Naive thymus-derived CD8-positive, alpha-beta T cell (primary cell): Measurements from ENCODE around the gene NHSL2. TPM values are rescaled to one million over a fixed set of nuclear protein-coding genes. Genes with fewer than 3 reads are reported as not detected.

Experiments
- ATAC-seq, 2 donors: fragments of 150-1000 bp; cut with Tn5 transposase in 1 of 2; sonication (Bioruptor Pico), chemical (Tn5 transposase) in 1 of 2; 1 replicate in 1 of 2; 2 replicates in 1 of 2; pipeline ENCODE4 v1.10.0; 2021; ENCODE audit warnings: mild to moderate bottlenecking in 2 of 2, moderate library complexity in 2 of 2
- POLR2A ChIA-PET: fragments of 350-600 bp; sonication (Branson Sonifier 250); formaldehyde crosslinking; loops from one replicate; lab custom pipeline; 2021; ENCODE audit warnings: antibody characterized with exemption; lab: Charles Lee
- DNase-seq, 10 donors: peaks; one replicate each; pipeline versions ENCODE4 v3.0.0 to v3.0.0-alpha.2; 2020 to 2022
- H3K27ac Mint-ChIP-seq, 10 donors: one replicate each; pipeline ENCODE4 v1.8.0; 2020 to 2022; ENCODE audit warnings: mild to moderate bottlenecking in 10 of 10, mixed read lengths in 10 of 10, moderate library complexity in 4 of 10, inconsistent platforms in 1 of 10
- H3K27me3 Mint-ChIP-seq, 5 donors: one replicate each; pipeline ENCODE4 v1.8.0; 2021 to 2022; ENCODE audit warnings: mixed read lengths in 5 of 5
- H3K36me3 Mint-ChIP-seq, 3 donors: one replicate each; pipeline ENCODE4 v1.8.0; 2020 to 2022; ENCODE audit warnings: mixed read lengths in 3 of 3, mild to moderate bottlenecking in 2 of 3, inconsistent platforms in 1 of 3
- H3K4me1 Mint-ChIP-seq, 4 donors: one replicate each; pipeline ENCODE4 v1.8.0; 2021 to 2022; ENCODE audit warnings: mixed read lengths in 4 of 4
- H3K4me3 Mint-ChIP-seq, 10 donors: one replicate each; pipeline ENCODE4 v1.8.0; 2020 to 2022; ENCODE audit warnings: mild to moderate bottlenecking in 10 of 10, mixed read lengths in 10 of 10, moderate library complexity in 6 of 10, inconsistent platforms in 1 of 10
- H3K9me3 Mint-ChIP-seq, 9 donors: one replicate each; pipeline ENCODE4 v1.8.0; 2020 to 2022; ENCODE audit warnings: mixed read lengths in 9 of 9, mild to moderate bottlenecking in 3 of 9, inconsistent platforms in 1 of 9, moderate library complexity in 1 of 9
- polyA plus RNA-seq, 3 donors: library from polyadenylated mRNA; unstranded; fragments of 300-500 nt; fragmentation: Illumina TruSeq; gene quantifications; one replicate each; pipeline ENCODE4 v1.2.3, GENCODE V29; 2021
- total RNA-seq, 8 experiments: library from RNA in 2 of 8; stranded (reverse) in 2 of 8; gene quantifications; one replicate each; pipeline ENCODE4 v1.2.3 and lab custom pipeline; 2021 to 2026

Gene NHSL2
- total and polyA plus RNA-seq, 5 experiments from 2014 or later: 0.09 to 2.6 (median 0.52) TPM

DNA sequence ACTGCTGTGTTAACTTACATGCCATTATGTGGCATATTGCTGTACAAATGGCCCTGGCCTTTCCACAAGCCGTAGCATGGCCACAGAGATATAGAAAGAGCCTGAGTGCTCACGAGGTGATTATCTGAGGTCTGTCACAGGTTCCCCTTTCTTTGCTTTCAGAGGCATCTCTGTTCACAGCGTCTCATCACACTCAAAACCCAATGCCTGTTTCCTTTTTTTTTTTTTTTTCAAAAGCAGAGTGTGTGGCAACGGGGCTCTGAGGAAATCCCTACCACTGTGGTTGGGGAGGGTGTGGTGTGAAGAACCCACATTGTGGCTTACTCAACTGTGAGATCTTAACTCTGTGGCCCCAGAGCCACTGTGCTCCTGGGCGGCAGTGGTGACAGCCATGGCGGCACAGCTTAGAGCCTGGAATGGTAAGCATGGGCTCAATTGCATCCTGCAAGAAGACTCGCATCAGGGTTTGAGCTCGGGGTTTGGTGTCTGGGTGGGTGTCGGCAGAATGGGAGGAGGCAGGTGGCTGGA, 190.2 kb downstream of the NHSL2 start:
- Mint-ChIP-seq H3K4me3 (peak overlapping the region; percentile 51 to 82 (median 63)), H3K27me3 (peaks cover 8 to 52% (median 13%) of the 10 kb centered on the region in 5 donors), H3K27ac (peak overlapping the region in 7 of 10 donors; percentile 29 to 90 (median 79)), H3K36me3 (no peaks in the 10 kb centered on the region), H3K9me3 (no peaks in the 10 kb centered on the region), H3K4me1 (peaks cover 11 to 71% (median 42%) of the 10 kb centered on the region in 4 donors)
- POLR2A ChIA-PET: interaction anchor here (0.6 to 0.7 kb wide), 2 partner anchors 20 to 855 kb away, joined by 4 read pairs; no protein-coding TSS in a partner anchor
- ATAC-seq: peak; percentile 83 to 89
- peak; percentile 32 to 85 (median 70) for DNase-seq

DNA sequence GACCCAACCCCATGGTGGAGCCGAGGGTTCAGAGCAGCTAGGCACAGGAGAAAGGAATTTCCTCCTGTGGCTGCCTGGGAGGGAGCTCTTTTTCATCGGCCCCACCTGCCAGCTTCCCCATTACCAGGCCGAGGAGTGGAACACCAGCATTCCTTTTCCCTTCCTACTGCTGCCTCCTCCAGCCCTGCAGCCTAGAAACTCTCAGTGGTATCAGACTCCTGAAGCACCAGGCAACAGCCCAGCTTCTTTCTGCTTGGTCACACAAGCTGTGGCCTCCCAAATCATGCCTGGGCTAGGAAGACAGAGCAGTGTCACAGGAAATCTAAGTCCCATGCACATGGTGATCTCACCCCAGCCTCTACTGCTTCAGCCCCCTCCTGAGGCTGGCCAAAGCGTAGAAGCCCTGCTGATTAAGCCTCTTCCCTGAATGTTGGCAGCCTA, 191.0 kb downstream of the NHSL2 start:
- H3K27me3 Mint-ChIP-seq: peaks cover 6 to 48% (median 14%) of the 10 kb centered on the region in 5 donors
- no peaks in the 10 kb centered on the region for H3K36me3 Mint-ChIP-seq
- no peaks in the 10 kb centered on the region for H3K9me3 Mint-ChIP-seq
- POLR2A ChIA-PET: interaction anchor here (0.7 kb wide), 1 partner anchor 20 kb away, joined by 4 read pairs; no protein-coding TSS in a partner anchor
- H3K27ac Mint-ChIP-seq: peak overlapping the region in 4 of 10 donors; percentile 24 to 90 (median 80)
- peak overlapping the region in 9 of 10 donors; percentile 16 to 82 (median 62) for H3K4me3 Mint-ChIP-seq
- peaks cover 11 to 76% (median 42%) of the 10 kb centered on the region in 4 donors for H3K4me1 Mint-ChIP-seq
- DNase-seq (no peak), ATAC-seq (no peak)

DNA sequence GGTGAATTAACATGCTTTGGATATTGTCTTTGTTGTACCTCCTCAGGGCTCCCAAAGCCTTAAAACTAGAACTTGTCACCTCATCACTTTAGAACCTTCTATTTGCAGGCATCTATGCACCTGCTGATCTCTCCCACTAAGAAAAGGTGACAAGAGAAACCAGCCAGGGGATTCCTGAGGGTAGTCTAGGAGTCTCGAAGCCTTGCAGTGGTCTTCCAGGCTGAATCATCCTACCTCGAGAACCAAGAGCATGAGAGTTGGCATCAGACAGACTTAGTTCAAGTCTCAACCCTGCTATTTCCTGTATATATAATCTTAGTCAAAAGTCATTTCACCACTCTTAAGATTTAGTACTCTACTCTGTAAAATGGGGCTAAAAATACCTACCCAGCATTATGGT, 191.5 kb downstream of the NHSL2 start:
- POLR2A ChIA-PET: no interaction called here
- peak overlapping the region in 6 of 10 donors; percentile 16 to 82 (median 62) for H3K4me3 Mint-ChIP-seq
- peaks cover 4 to 45% (median 12%) of the 10 kb centered on the region in 5 donors for H3K27me3 Mint-ChIP-seq
- ATAC-seq (no peak), DNase-seq (no peak)
- no peaks in the 10 kb centered on the region for H3K9me3 Mint-ChIP-seq
- peaks cover 11 to 72% (median 42%) of the 10 kb centered on the region in 4 donors for H3K4me1 Mint-ChIP-seq
- no peaks in the 10 kb centered on the region for H3K36me3 Mint-ChIP-seq
- peak overlapping the region in 7 of 10 donors; percentile 9 to 90 (median 71) for H3K27ac Mint-ChIP-seq

DNA sequence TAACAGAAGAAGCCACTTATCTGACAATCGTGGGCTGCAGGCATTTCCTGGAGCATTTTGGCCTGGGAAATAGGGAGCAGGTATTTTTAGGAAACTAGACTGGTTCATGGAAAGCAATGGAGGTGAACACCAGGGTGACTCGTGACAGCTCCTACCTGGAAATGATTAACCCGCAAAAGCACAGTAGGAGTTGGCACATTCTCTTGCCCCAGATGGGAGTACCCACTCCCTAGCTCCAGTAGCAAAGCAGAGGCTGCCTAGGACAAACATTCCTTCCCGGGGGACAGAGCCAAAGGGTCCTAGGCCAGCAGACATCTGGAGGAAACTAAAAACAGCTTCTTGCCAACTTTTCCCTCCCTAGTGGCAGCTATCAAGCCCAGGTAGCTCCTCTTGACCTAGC, 192.1 kb downstream of the NHSL2 start:
- POLR2A ChIA-PET: no interaction called here
- Mint-ChIP-seq H3K27me3 (peaks cover 8 to 45% (median 18%) of the 10 kb centered on the region in 5 donors), H3K27ac (no peak overlapping the region), H3K9me3 (no peaks in the 10 kb centered on the region), H3K36me3 (no peaks in the 10 kb centered on the region), H3K4me1 (peaks cover 15 to 72% (median 44%) of the 10 kb centered on the region in 4 donors), H3K4me3 (peak overlapping the region in 1 of 10 donors; percentile 10)
- ATAC-seq (no peak), DNase-seq (no peak)

DNA sequence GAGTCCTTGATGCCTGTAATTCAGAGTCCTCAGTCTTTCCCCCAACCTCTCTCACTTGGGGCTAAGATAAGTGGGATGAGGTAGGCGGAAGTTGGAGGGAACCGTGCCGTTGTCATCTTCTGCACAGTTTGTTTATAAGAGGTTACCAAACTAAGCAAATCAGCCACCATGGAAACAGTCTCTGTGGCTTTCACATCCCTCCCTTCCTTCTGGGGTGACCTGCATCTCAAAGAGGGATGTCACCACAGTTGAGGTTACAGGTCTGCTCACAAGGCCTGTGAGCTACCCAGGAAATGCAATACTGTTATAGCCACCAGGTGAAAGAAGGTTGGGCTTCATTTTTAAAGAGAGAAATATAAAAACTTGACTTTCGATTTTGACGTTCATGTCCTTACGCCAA, 194.8 kb downstream of the NHSL2 start:
- peak overlapping the region in 9 of 10 donors; percentile 58 to 88 (median 73) for H3K27ac Mint-ChIP-seq
- DNase-seq (peak in 9 of 10 donors; percentile 7 to 75 (median 59)), ATAC-seq (peak; percentile 65 to 83)
- no peaks in the 10 kb centered on the region for H3K9me3 Mint-ChIP-seq
- no peaks in the 10 kb centered on the region for H3K36me3 Mint-ChIP-seq
- peaks cover 14 to 68% (median 39%) of the 10 kb centered on the region in 4 donors for H3K4me1 Mint-ChIP-seq
- peaks cover 9 to 51% (median 19%) of the 10 kb centered on the region in 5 donors for H3K27me3 Mint-ChIP-seq
- peak overlapping the region in 4 of 10 donors; percentile 24 to 64 (median 32) for H3K4me3 Mint-ChIP-seq
- POLR2A ChIA-PET: no interaction called here

- Mint-ChIP-seq H3K27me3 (peaks cover 8 to 61% (median 21%) of the 10 kb centered on the region in 5 donors), H3K36me3 (no peaks in the 10 kb centered on the region), H3K4me3 (peak overlapping the region in 1 of 10 donors; percentile 28), H3K27ac (peak overlapping the region in 4 of 10 donors; percentile 14 to 74 (median 34)), H3K9me3 (no peaks in the 10 kb centered on the region), H3K4me1 (peaks cover 6 to 50% (median 21%) of the 10 kb centered on the region in 4 donors)
- DNase-seq (no peak), ATAC-seq (no peak)
- POLR2A ChIA-PET: no interaction called here
Observed at GRCh38 chrX:72107320-72107719, 196.7 kb downstream of the NHSL2 start.

DNA sequence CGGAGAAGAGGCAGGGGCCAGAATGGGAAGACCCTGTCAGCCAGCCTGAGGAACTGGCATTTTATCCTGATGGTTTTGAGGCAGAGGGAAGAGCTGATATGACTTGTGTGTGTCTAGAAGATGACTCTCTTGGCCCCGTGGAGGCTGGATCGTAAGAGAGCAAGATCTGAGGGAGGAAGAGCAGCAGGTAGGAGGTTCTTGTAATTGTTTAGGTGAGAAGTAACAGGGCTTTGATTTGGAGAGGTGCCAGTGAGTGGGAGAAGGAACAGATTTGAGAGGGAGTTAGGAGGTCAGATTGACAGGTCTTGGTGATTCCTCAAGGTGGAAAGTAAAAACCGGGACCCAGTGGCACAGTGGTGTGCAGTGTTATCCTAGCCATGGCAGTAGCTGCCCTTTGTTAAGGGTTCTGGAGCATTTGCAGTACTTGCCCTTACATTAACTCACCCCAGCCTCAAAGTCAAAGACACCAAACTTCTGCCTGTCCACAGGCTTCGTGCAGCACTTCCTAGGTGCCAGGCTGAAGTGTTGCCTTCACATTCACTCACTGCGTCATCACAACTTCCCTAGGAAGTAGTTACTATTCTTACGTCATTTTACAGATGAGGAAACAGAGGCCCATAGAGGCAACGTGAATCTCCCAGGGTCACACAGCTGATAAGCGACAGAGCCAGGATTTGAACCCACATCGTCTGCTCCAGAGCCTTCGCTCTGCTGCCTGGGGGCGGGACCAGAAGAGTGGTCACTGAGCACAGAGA, 197.4 kb downstream of the NHSL2 start:
- Mint-ChIP-seq H3K4me3 (no peak overlapping the region), H3K36me3 (no peaks in the 10 kb centered on the region), H3K27ac (peak overlapping the region in 4 of 10 donors; percentile 15 to 74 (median 54)), H3K27me3 (peaks cover 8 to 54% (median 21%) of the 10 kb centered on the region in 5 donors), H3K9me3 (no peaks in the 10 kb centered on the region), H3K4me1 (peaks cover 6 to 48% (median 21%) of the 10 kb centered on the region in 4 donors)
- DNase-seq: no peak
- no peak for ATAC-seq
- POLR2A ChIA-PET: no interaction called here

DNA sequence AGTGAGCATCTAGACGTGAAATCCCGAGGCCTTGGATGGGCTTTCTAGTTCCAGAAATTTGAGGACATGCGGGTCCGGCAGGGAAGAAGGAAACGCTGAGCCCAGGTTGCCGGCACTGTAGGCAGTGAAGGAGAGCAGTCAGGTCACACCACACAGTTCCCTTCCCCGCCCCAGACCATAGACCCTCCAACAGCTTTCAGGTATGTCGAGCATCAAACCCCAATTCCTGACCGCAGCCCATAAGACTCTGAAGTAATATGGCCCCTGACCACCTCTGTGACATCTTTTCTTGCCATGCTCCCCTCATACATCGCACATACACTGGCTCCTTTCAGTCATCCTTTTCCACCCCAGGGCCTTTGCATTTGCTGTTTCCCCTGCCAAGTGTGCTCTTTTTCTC, 198.0 kb downstream of the NHSL2 start:
- Mint-ChIP-seq H3K4me1 (peaks cover 6 to 43% (median 21%) of the 10 kb centered on the region in 4 donors), H3K36me3 (no peaks in the 10 kb centered on the region), H3K4me3 (no peak overlapping the region), H3K27me3 (peaks cover 8 to 49% (median 21%) of the 10 kb centered on the region in 5 donors), H3K9me3 (no peaks in the 10 kb centered on the region), H3K27ac (peak overlapping the region in 1 of 10 donors; percentile 59)
- ATAC-seq (no peak), DNase-seq (no peak)
- POLR2A ChIA-PET: no interaction called here

DNA sequence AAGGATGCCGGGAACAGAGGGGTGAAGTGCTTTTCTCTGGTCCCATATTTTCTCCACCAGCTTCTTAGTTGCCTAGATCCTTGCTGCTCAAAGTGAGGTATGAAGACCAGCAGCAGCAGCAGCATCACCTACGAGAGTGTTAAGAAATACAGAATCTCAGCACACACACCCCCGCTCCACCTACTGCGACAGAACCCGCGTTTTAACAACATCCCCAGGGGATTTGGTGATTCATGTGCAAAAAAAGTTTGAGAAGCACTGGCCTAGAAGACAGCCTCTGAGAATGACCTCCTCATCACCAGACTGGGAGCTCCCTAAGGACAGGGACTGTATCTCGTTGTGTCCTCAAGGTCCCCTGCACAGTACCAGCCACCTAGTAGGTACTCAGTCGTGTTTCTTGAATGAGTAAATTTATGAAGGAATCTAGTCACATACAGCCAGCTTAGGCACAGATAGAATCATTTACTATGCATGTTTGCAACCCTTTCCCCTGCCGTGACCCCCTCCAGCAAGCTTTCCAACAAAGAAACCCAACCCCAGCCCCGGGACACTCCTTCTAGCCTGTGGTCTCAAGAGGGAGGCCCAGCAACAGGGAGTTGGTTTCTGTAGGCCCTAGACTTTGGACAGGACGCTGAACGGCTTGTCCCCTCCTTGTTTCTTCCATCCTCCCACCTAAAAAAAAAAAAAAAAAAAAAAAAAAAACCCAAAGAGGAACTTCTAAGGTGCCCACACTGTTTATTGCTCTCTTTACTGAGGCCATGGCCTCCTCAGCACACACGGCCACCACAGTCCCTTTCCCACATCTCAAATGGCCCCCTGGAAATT, 199.6 kb downstream of the NHSL2 start:
- ATAC-seq: no peak
- no peak overlapping the region for H3K27ac Mint-ChIP-seq
- no peak overlapping the region for H3K4me3 Mint-ChIP-seq
- no peaks in the 10 kb centered on the region for H3K36me3 Mint-ChIP-seq
- H3K4me1 Mint-ChIP-seq: peaks cover 6 to 30% (median 9%) of the 10 kb centered on the region in 4 donors
- H3K27me3 Mint-ChIP-seq: peaks cover 8 to 38% (median 15%) of the 10 kb centered on the region in 5 donors
- DNase-seq: no peak
- H3K9me3 Mint-ChIP-seq: no peaks in the 10 kb centered on the region
- POLR2A ChIA-PET: no interaction called here

DNA sequence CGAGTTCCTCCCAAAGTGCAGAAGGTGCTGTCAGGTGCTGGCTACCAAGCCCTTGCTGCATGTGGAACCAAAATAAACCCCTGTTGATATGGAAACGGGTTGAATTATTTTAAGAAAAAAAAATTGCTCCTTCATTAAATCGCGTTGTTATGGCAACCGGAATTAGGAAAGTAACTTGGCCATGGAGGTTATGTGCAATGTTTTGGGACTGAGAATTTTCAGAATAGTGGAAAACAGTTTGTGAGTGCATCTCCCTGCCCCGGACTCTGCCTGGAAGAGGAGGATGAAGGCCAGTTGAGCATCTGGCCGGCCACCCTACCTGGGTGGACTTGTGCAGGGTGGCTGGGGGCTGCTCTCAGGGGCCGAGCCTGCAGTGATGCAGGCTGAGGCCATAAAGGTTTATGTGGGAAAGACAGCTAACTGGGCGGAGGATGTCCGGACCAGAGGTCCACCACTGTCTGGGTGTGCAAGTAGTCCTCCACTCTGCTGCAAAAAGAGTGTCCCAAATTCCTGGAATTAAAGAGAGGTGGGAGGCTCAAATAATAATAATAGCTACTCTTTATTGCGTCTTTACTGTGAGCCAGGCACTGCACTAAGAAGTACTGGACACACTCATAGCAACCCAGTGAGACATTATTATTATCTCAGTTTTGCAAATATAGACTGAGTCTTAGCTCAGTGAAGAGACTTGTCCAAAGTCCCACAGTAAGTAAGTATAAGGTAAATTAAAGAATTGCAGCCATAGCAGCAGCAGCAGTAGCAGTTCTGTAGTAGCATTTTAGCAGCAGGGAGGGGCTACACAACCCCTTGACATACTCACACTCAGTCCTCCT, 200.4 kb downstream of the NHSL2 start:
- Mint-ChIP-seq H3K36me3 (no peaks in the 10 kb centered on the region), H3K4me3 (no peak overlapping the region), H3K27me3 (peaks cover 8 to 38% (median 15%) of the 10 kb centered on the region in 5 donors), H3K27ac (no peak overlapping the region), H3K9me3 (no peaks in the 10 kb centered on the region), H3K4me1 (peaks cover 0 to 23% (median 6%) of the 10 kb centered on the region in 4 donors)
- DNase-seq: no peak
- ATAC-seq: no peak
- POLR2A ChIA-PET: interaction anchor here (1.4 kb wide), 1 partner anchor 13 kb away, joined by 3 read pairs; no protein-coding TSS in a partner anchor

DNA sequence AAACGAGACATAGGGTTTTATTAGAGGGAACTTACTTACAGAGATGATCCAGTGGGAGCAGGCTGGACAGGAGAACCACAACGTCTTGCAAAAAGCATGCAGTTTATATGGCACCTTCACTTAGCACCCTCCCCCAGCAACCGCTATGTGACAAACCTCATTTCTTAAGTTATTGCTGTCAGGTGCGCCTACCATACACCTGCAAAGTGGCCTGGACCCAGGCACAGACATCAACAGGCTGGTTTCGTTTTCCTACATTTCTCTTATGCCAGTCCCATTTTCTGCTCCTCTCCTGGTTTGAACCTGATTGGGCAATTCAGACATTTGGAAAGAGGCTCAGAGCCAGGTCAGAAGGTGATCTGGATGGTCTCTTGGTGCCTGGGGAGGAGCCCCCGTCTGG, 202.8 kb downstream of the NHSL2 start:
- no peak for DNase-seq
- POLR2A ChIA-PET: no interaction called here
- no peak for ATAC-seq
- Mint-ChIP-seq H3K27me3 (peaks cover 3 to 25% (median 7%) of the 10 kb centered on the region in 5 donors), H3K4me1 (peaks cover 0 to 16% (median 0%) of the 10 kb centered on the region in 4 donors), H3K27ac (no peak overlapping the region), H3K4me3 (no peak overlapping the region), H3K9me3 (no peaks in the 10 kb centered on the region), H3K36me3 (no peaks in the 10 kb centered on the region)
